K562 (cell line): ENCODE results near the gene PIK3CG. TPM values are rescaled to one million over a fixed set of nuclear protein-coding genes. Genes with fewer than 3 reads are reported as not detected.
A peak's percentile ranks its signal among the peaks of the same experiment; 100 is the strongest.

Experiments
- ATF6 ChIP-seq: sonication (generic); formaldehyde crosslinking; IDR thresholded peaks from 2 replicates; pipeline ENCODE4 v1.4.0; 2020; ENCODE audit warnings: mild to moderate bottlenecking, missing genetic modification reagents
- BRF1 ChIP-seq: IDR thresholded peaks from 3 replicates; pipeline ENCODE4 v1.6.1; 2011; ENCODE audit warnings: borderline replicate concordance, mild to moderate bottlenecking; ENCODE audit not compliant: insufficient read length; ENCODE audit errors: extremely low read depth
- CBX8 ChIP-seq: fragments of 200-600 bp; sonication (generic); IDR thresholded peaks from 2 replicates; pipeline ENCODE4 v1.6.1; 2012; ENCODE audit warnings: borderline replicate concordance, mixed run types, low read depth, mild to moderate bottlenecking, moderate library complexity, mixed read lengths, low read length, control low read depth, inconsistent platforms; ENCODE audit not compliant: poor library complexity, severe bottlenecking; ENCODE audit errors: extremely low read depth
- OTX1 ChIP-seq: fragments of 450-650 bp; formaldehyde crosslinking; IDR thresholded peaks from 2 replicates; pipeline ENCODE4 v1.4.0; 2022; ENCODE audit warnings: mild to moderate bottlenecking
- POLR3A ChIP-seq: IDR thresholded peaks from 2 replicates; pipeline ENCODE4 v1.6.1; 2011; ENCODE audit warnings: borderline replicate concordance, mild to moderate bottlenecking, moderate library complexity; ENCODE audit not compliant: insufficient read length, insufficient read depth; ENCODE audit errors: extremely low read depth
- ZSCAN32 ChIP-seq: fragments of 450-650 bp; formaldehyde crosslinking; IDR thresholded peaks from 2 replicates; pipeline ENCODE4 v1.4.0; 2020; ENCODE audit warnings: mild to moderate bottlenecking, moderate library complexity
- polyA plus RNA-seq, 8 experiments: library from polyadenylated mRNA; depleted of rRNA in 4 of 8; stranded (reverse) in 5 of 8; unstranded in 3 of 8; fragments of >200 nt; fragmentation: Nextera tagmentation in 2 of 8; fragmentation: Illumina TruSeq in 1 of 8; extraction: Ambion mirVana in 2 of 8; extraction: Trizol in 1 of 8; gene quantifications; 2 replicates each; pipeline versions ENCODE4 v1.2.1 to v1.2.3, GENCODE V29; 2011 to 2014; ENCODE audit warnings: inconsistent platforms in 1 of 8, missing spikeins in 1 of 8
- total RNA-seq, 7 experiments: library from RNA; depleted of rRNA in 6 of 7; stranded (reverse); fragments of >200 nt in 6 of 7; fragmentation: Illumina TruSeq in 2 of 7; extraction: Trizol in 2 of 7; gene quantifications; 2 replicates each; pipeline versions ENCODE4 v1.2.1 to v1.2.3, GENCODE V29; 2011 to 2021; ENCODE audit warnings: low replicate concordance in 1 of 7
- TF ChIP-seq, protein P1 (sequence below): fragments of 200-800 bp; sonication (Bioruptor generic); IDR thresholded peaks from 2 replicates; pipeline ENCODE4 v1.6.1; 2016; ENCODE audit warnings: missing genetic modification characterization, missing compliant biosample characterization
- TF ChIP-seq, protein P2 (sequence below): IDR thresholded peaks from 2 replicates; pipeline ENCODE4 v1.6.1; 2014; ENCODE audit warnings: antibody characterized with exemption
- TF ChIP-seq, protein P3 (sequence below): fragments of 250-450 bp; sonication (Bioruptor Pico); IDR thresholded peaks from 2 replicates; pipeline ENCODE4 v1.8.0; 2021; ENCODE audit warnings: moderate library complexity, mild to moderate bottlenecking, inconsistent platforms
- TF ChIP-seq, protein P4 (sequence below): IDR thresholded peaks from 2 replicates; pipeline ENCODE4 v1.6.1; 2012; ENCODE audit warnings: low read depth, low read length, improper control_type of control experiment, borderline replicate concordance
- TF ChIP-seq, protein P5 (sequence below): fragments of 450-650 bp; IDR thresholded peaks from 2 replicates; pipeline ENCODE4 v1.6.1; 2016; ENCODE audit warnings: low read depth, mild to moderate bottlenecking, moderate library complexity

The PIK3CG gene
- total and polyA plus RNA-seq, 9 of the 15 experiments (the other 6 are each of a cell fraction or from before 2014, with no cell fraction given): 5.3 to 42.5 (median 29.0) TPM

DNA sequence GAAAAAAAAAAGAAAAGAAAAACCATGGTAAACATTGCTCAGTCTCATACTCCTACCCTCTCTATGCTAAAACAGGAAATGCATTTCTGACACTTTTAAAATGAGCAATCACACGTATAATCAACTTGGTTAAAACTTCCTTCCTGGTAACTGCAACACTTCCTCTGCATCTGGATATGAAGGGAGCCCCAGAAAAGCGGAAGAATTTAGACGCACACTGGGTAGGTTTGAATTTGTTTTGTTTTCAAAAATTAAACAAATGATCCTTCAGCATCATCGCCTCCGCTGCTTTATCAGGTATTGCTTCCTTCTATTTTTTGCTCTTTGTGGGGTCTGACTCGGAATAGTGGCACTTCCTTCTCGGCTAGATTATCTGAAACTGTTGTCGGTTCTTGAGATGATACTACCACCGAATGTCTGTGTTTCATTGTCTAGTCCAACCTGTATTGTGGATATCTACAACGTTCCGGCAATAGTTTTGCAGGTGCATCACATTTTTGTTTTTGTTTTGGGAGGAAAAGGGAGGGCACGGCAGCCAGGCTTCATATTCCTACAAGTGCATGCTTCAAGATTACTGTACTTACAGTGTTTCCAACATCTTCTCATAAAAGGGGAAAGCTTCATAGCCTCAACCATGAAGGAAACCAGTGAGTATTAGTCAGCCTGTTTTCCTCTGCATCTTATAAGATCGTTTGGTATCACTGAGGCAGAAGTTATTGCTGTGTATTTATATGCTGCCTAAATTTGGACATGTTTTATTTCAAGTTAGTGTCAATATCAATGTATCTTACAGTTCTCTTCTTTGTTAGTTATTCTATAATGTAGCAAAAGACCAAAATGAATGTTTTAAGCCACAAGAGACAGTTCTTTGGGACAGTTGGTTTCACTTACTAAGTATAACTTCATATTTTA lies at the start of gene PIK3CG (continued):
- TF ChIP-seq, protein P1, sequence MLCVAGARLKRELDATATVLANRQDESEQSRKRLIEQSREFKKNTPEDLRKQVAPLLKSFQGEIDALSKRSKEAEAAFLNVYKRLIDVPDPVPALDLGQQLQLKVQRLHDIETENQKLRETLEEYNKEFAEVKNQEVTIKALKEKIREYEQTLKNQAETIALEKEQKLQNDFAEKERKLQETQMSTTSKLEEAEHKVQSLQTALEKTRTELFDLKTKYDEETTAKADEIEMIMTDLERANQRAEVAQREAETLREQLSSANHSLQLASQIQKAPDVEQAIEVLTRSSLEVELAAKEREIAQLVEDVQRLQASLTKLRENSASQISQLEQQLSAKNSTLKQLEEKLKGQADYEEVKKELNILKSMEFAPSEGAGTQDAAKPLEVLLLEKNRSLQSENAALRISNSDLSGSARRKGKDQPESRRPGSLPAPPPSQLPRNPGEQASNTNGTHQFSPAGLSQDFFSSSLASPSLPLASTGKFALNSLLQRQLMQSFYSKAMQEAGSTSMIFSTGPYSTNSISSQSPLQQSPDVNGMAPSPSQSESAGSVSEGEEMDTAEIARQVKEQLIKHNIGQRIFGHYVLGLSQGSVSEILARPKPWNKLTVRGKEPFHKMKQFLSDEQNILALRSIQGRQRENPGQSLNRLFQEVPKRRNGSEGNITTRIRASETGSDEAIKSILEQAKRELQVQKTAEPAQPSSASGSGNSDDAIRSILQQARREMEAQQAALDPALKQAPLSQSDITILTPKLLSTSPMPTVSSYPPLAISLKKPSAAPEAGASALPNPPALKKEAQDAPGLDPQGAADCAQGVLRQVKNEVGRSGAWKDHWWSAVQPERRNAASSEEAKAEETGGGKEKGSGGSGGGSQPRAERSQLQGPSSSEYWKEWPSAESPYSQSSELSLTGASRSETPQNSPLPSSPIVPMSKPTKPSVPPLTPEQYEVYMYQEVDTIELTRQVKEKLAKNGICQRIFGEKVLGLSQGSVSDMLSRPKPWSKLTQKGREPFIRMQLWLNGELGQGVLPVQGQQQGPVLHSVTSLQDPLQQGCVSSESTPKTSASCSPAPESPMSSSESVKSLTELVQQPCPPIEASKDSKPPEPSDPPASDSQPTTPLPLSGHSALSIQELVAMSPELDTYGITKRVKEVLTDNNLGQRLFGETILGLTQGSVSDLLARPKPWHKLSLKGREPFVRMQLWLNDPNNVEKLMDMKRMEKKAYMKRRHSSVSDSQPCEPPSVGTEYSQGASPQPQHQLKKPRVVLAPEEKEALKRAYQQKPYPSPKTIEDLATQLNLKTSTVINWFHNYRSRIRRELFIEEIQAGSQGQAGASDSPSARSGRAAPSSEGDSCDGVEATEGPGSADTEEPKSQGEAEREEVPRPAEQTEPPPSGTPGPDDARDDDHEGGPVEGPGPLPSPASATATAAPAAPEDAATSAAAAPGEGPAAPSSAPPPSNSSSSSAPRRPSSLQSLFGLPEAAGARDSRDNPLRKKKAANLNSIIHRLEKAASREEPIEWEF (CRISPR knock-in tag): 0 out of 2 replicates have a peak, but pooled peaks have one; percentile 23
- TF ChIP-seq CBX8 (no peak), ZSCAN32 (no peak), ATF6 (no peak), BRF1 (no peak), POLR3A (no peak), OTX1 (CRISPR knock-in tag) (no peak)
- TF ChIP-seq, protein P2, sequence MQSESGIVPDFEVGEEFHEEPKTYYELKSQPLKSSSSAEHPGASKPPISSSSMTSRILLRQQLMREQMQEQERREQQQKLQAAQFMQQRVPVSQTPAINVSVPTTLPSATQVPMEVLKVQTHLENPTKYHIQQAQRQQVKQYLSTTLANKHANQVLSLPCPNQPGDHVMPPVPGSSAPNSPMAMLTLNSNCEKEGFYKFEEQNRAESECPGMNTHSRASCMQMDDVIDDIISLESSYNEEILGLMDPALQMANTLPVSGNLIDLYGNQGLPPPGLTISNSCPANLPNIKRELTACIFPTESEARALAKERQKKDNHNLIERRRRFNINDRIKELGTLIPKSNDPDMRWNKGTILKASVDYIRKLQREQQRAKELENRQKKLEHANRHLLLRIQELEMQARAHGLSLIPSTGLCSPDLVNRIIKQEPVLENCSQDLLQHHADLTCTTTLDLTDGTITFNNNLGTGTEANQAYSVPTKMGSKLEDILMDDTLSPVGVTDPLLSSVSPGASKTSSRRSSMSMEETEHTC: no peak
- TF ChIP-seq, protein P3, sequence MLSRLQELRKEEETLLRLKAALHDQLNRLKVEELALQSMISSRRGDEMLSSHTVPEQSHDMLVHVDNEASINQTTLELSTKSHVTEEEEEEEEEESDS: no peak
- TF ChIP-seq, protein P4, sequence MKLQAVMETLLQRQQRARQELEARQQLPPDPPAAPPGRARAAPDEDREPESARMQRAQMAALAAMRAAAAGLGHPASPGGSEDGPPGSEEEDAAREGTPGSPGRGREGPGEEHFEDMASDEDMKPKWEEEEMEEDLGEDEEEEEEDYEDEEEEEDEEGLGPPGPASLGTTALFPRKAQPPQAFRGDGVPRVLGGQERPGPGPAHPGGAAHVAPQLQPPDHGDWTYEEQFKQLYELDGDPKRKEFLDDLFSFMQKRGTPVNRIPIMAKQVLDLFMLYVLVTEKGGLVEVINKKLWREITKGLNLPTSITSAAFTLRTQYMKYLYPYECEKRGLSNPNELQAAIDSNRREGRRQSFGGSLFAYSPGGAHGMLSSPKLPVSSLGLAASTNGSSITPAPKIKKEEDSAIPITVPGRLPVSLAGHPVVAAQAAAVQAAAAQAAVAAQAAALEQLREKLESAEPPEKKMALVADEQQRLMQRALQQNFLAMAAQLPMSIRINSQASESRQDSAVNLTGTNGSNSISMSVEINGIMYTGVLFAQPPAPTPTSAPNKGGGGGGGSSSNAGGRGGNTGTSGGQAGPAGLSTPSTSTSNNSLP: no peak
- TF ChIP-seq, protein P5, sequence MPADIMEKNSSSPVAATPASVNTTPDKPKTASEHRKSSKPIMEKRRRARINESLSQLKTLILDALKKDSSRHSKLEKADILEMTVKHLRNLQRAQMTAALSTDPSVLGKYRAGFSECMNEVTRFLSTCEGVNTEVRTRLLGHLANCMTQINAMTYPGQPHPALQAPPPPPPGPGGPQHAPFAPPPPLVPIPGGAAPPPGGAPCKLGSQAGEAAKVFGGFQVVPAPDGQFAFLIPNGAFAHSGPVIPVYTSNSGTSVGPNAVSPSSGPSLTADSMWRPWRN: no peak; the same call in 1 of the 2 replicates
